CD14-positive monocyte (primary cell): ENCODE measurements around the gene HNRNPC. TPM values are rescaled to one million over a fixed set of nuclear protein-coding genes. Genes with fewer than 3 reads are reported as not detected.
A peak's percentile ranks its signal among the peaks of the same experiment; 100 is the strongest.

ENCODE experiments used
- DNase-seq, 3 donors: peaks; one replicate each; pipeline ENCODE4 v3.0.0-alpha.2; 2011 to 2022
- H2AFZ ChIP-seq: 2 replicates; pipeline ENCODE4 v1.6.0; 2012; ENCODE audit warnings: mild to moderate bottlenecking, low read depth, low read length, inconsistent platforms; ENCODE audit not compliant: insufficient read depth, poor library complexity, severe bottlenecking
- H3K27ac ChIP-seq, 2 donors: 1 replicate in 1 of 2; 2 replicates in 1 of 2; pipeline ENCODE4 v1.5.1; 2012 to 2013; ENCODE audit warnings: low read length in 2 of 2, control low read depth in 1 of 2, inconsistent platforms in 1 of 2, low read depth in 1 of 2, mild to moderate bottlenecking in 1 of 2
- H3K27me3 ChIP-seq, 2 donors: one replicate each; pipeline versions ENCODE4 v1.6.0 to v1.6.1; 2011 to 2013; ENCODE audit warnings: low read length in 2 of 2; ENCODE audit not compliant: control insufficient read depth in 2 of 2, insufficient read depth in 2 of 2
- H3K36me3 ChIP-seq, 2 donors: replicated peaks in 1 of 2; 1 replicate in 1 of 2; 2 replicates in 1 of 2; pipeline versions ENCODE4 v1.5.1 to v1.6.1; 2012 to 2013; ENCODE audit warnings: low read length in 2 of 2, control low read depth in 1 of 2, inconsistent platforms in 1 of 2, mild to moderate bottlenecking in 1 of 2; ENCODE audit not compliant: insufficient read depth in 2 of 2, control insufficient read depth in 1 of 2
- H3K4me1 ChIP-seq, 2 donors: 1 replicate in 1 of 2; 2 replicates in 1 of 2; pipeline versions ENCODE4 v1.5.1 to v1.6.1; 2012 to 2013; ENCODE audit warnings: low read length in 2 of 2, control low read depth in 1 of 2, inconsistent platforms in 1 of 2, mild to moderate bottlenecking in 1 of 2, moderate library complexity in 1 of 2; ENCODE audit not compliant: insufficient read depth in 2 of 2, control insufficient read depth in 1 of 2
- H3K4me2 ChIP-seq: replicated peaks from 2 replicates; pipeline ENCODE3; 2012; ENCODE audit warnings: low read length, moderate library complexity, mild to moderate bottlenecking; ENCODE audit not compliant: poor library complexity, severe bottlenecking; ENCODE audit errors: extremely low read depth
- H3K4me3 ChIP-seq, 3 experiments: fragments of 200-600 bp in 1 of 3; sonication (generic) in 1 of 3; replicated peaks in 1 of 3; 1 replicate in 2 of 3; 2 replicates in 1 of 3; pipeline ENCODE4 v1.5.1; 2011 to 2013; ENCODE audit warnings: low read length in 3 of 3, mild to moderate bottlenecking in 3 of 3, control low read depth in 2 of 3, low read depth in 2 of 3, inconsistent platforms in 1 of 3, moderate library complexity in 1 of 3
- H3K79me2 ChIP-seq: 2 replicates; pipeline ENCODE4 v1.6.0; 2012; ENCODE audit warnings: mild to moderate bottlenecking, control low read depth, inconsistent platforms, low read length, moderate library complexity; ENCODE audit not compliant: insufficient read depth
- H3K9ac ChIP-seq: 2 replicates; pipeline ENCODE4 v1.6.0; 2017; ENCODE audit warnings: low read length, mild to moderate bottlenecking; ENCODE audit not compliant: insufficient read depth, poor library complexity, severe bottlenecking
- H3K9me3 ChIP-seq, 2 donors: replicated peaks in 1 of 2; 1 replicate in 1 of 2; 2 replicates in 1 of 2; pipeline versions ENCODE4 v1.5.1 to v1.6.1; 2012 to 2013; ENCODE audit warnings: low read length in 2 of 2, control low read depth in 1 of 2; ENCODE audit not compliant: control insufficient read depth in 1 of 2, insufficient read depth in 1 of 2
- H4K20me1 ChIP-seq: 2 replicates; pipeline ENCODE4 v1.6.0; 2012; ENCODE audit warnings: mild to moderate bottlenecking, low read length, control low read depth, moderate library complexity; ENCODE audit not compliant: insufficient read depth
- H3K27ac Mint-ChIP-seq, 7 donors: one replicate each; pipeline ENCODE4 v1.8.0; 2020; ENCODE audit warnings: mild to moderate bottlenecking in 7 of 7, mixed read lengths in 7 of 7, moderate library complexity in 6 of 7, inconsistent platforms in 2 of 7
- H3K27me3 Mint-ChIP-seq, 3 donors: one replicate each; pipeline ENCODE4 v1.8.0; 2021 to 2022; ENCODE audit warnings: low read depth in 3 of 3, mild to moderate bottlenecking in 3 of 3, mixed read lengths in 3 of 3, moderate library complexity in 3 of 3, inconsistent platforms in 1 of 3
- H3K36me3 Mint-ChIP-seq, 2 donors: one replicate each; pipeline ENCODE4 v1.8.0; 2020; ENCODE audit warnings: mixed read lengths in 2 of 2, inconsistent platforms in 1 of 2, mild to moderate bottlenecking in 1 of 2
- H3K4me1 Mint-ChIP-seq: one replicate; pipeline ENCODE4 v1.8.0; 2020; ENCODE audit warnings: mild to moderate bottlenecking, mixed read lengths
- H3K4me3 Mint-ChIP-seq, 2 donors: one replicate each; pipeline ENCODE4 v1.8.0; 2020; ENCODE audit warnings: mild to moderate bottlenecking in 2 of 2, mixed read lengths in 2 of 2, moderate library complexity in 1 of 2
- H3K9me3 Mint-ChIP-seq, 7 donors: one replicate each; pipeline ENCODE4 v1.8.0; 2020 to 2022; ENCODE audit warnings: mixed read lengths in 7 of 7, mild to moderate bottlenecking in 6 of 7, moderate library complexity in 6 of 7, inconsistent platforms in 2 of 7
- CTCF ChIP-seq: fragments of 200-600 bp; IDR thresholded peaks from one replicate; pipeline ENCODE4 v1.8.0; 2022; ENCODE audit warnings: antibody characterized with exemption, mild to moderate bottlenecking
- WGBS: methylation state at CpG from one replicate; pipeline ENCODE4 v1.1.5; 2013; ENCODE audit warnings: missing lambda C conversion rate; ENCODE audit not compliant: insufficient coverage; 5-methylcytosine and 5-hydroxymethylcytosine counted together
- intact Hi-C, 2 donors: fragments of 100-400 bp; cut with micrococcal nuclease; formaldehyde crosslinking; loops; one replicate each; pipeline versions ENCODE4 v1.15.0 to v1.15.1; 2023
- polyA plus RNA-seq, 3 donors: library from polyadenylated mRNA; depleted of rRNA in 1 of 3; unstranded in 2 of 3; stranded (reverse) in 1 of 3; fragments of 300-500 nt in 2 of 3; fragments of >200 nt in 1 of 3; fragmentation: Illumina TruSeq in 2 of 3; gene quantifications; 1 replicate in 2 of 3; 2 replicates in 1 of 3; pipeline ENCODE4 v1.2.3, GENCODE V29; 2012 to 2021

HNRNPC gene
- polyA plus RNA-seq, 3 donors, result 391 to 609 (median 580) TPM

GRCh38 chr14:21192447-21192822 lies 76.8 kb downstream of the HNRNPC start:
- intact Hi-C loops, result no loop called here
- Histone ChIP-seq H4K20me1 (no peaks in the 10 kb centered on the region), H2AFZ (peak overlapping the region; percentile 89), H3K27ac (no peak overlapping the region), H3K4me3 (peak overlapping the region in 2 of 3 experiments; percentile 5 to 69), H3K4me2 (peak overlapping the region; percentile 85), H3K36me3 (no peaks in the 10 kb centered on the region), H3K9me3 (no peaks in the 10 kb centered on the region), H3K27me3 (peaks cover 0 to 2% of the 10 kb centered on the region in 2 donors), H3K9ac (no peak overlapping the region), H3K79me2 (no peaks in the 10 kb centered on the region), H3K4me1 (peaks cover 7 to 13% of the 10 kb centered on the region in 2 donors)
- no peak overlapping the region for H3K27ac Mint-ChIP-seq
- DNase-seq, result no peak
- TF ChIP-seq CTCF, result no peak
- H3K4me1 Mint-ChIP-seq, result peaks cover 17% of the 10 kb centered on the region
- H3K9me3 Mint-ChIP-seq, result peaks cover 0 to 4% (median 0%) of the 10 kb centered on the region in 7 donors
- peak overlapping the region; percentile 53 to 81 for H3K4me3 Mint-ChIP-seq
- H3K36me3 Mint-ChIP-seq, result no peaks in the 10 kb centered on the region
- WGBS, result 40% methylated on average over 1 of the region's 1 CpG
- H3K27me3 Mint-ChIP-seq, result peaks cover 1 to 6% (median 1%) of the 10 kb centered on the region in 3 donors

GRCh38 chr14:21191809-21192446 lies 77.3 kb downstream of the HNRNPC start:
- Histone ChIP-seq H3K4me1 (peaks cover 7 to 13% of the 10 kb centered on the region in 2 donors), H3K27me3 (peaks cover 0 to 2% of the 10 kb centered on the region in 2 donors), H3K4me2 (peak overlapping the region; percentile 85), H3K9ac (no peak overlapping the region), H3K27ac (no peak overlapping the region), H4K20me1 (no peaks in the 10 kb centered on the region), H3K79me2 (no peaks in the 10 kb centered on the region), H3K36me3 (no peaks in the 10 kb centered on the region), H2AFZ (peak overlapping the region; percentile 89), H3K9me3 (no peaks in the 10 kb centered on the region), H3K4me3 (peak overlapping the region; percentile 1 to 69 (median 5))
- DNase-seq, result peak; percentile 26 to 30 (median 28)
- peaks cover 1 to 6% (median 3%) of the 10 kb centered on the region in 3 donors for H3K27me3 Mint-ChIP-seq
- TF ChIP-seq CTCF, result no peak
- H3K36me3 Mint-ChIP-seq, result no peaks in the 10 kb centered on the region
- H3K9me3 Mint-ChIP-seq, result peaks cover 0 to 4% (median 0%) of the 10 kb centered on the region in 7 donors
- 7% methylated on average over 19 of the region's 19 CpGs for WGBS
- intact Hi-C loops, result no loop called here
- peak overlapping the region; percentile 53 to 81 for H3K4me3 Mint-ChIP-seq
- H3K27ac Mint-ChIP-seq, result no peak overlapping the region
- peaks cover 17% of the 10 kb centered on the region for H3K4me1 Mint-ChIP-seq
